SU-DHL-6 (cell line): Measurements from ENCODE around the gene PDIK1L.

Experiments
- EZH2phosphoT487 ChIP-seq: fragments of 200-600 bp; sonication (generic), shearing (Covaris generic); conservative IDR thresholded peaks from 2 replicates; pipeline ENCODE4 v1.6.1; 2018; ENCODE audit warnings: mild to moderate bottlenecking, antibody characterized with exemption, low read length, moderate library complexity, mixed read lengths
- TF ChIP-seq, protein P1 (sequence below): fragments of 200-600 bp; sonication (generic); IDR thresholded peaks from one replicate; pipeline ENCODE4 v1.5.1; 2017; ENCODE audit warnings: antibody characterized with exemption, mild to moderate bottlenecking, low read length, moderate library complexity; ENCODE audit not compliant: insufficient read depth, poor library complexity, severe bottlenecking

DNA sequence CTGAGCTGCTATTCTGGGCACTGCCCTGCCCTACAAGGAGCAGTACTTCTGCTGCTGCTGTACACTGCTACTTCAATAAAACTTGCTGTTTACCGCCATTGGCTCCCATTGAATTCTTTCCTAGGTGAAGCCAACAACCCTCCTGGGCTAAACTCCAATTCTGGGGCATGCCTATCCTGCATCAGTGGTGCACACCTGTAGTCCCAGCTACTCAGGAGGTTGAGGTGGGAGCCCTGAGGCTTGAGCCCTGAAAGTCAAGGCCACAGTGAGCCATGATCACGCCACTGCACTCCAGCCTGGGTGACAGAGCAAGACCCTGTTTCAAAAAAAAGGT is 21.2 kb downstream of the PDIK1L start:
- TF ChIP-seq, protein P1, sequence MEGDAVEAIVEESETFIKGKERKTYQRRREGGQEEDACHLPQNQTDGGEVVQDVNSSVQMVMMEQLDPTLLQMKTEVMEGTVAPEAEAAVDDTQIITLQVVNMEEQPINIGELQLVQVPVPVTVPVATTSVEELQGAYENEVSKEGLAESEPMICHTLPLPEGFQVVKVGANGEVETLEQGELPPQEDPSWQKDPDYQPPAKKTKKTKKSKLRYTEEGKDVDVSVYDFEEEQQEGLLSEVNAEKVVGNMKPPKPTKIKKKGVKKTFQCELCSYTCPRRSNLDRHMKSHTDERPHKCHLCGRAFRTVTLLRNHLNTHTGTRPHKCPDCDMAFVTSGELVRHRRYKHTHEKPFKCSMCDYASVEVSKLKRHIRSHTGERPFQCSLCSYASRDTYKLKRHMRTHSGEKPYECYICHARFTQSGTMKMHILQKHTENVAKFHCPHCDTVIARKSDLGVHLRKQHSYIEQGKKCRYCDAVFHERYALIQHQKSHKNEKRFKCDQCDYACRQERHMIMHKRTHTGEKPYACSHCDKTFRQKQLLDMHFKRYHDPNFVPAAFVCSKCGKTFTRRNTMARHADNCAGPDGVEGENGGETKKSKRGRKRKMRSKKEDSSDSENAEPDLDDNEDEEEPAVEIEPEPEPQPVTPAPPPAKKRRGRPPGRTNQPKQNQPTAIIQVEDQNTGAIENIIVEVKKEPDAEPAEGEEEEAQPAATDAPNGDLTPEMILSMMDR, result no peak
- TF ChIP-seq EZH2phosphoT487, result no peak
